K562 (cell line): ENCODE data around the gene PRRC2A. TPM values are rescaled to one million over a fixed set of nuclear protein-coding genes. Genes with fewer than 3 reads are reported as not detected.

Experiments used
- HMG20A ChIP-seq: fragments of 450-650 bp; formaldehyde crosslinking; conservative IDR thresholded peaks from 2 replicates; pipeline ENCODE4 v1.4.0; 2020; ENCODE audit warnings: mild to moderate bottlenecking, mixed read lengths
- NFYB ChIP-seq: IDR thresholded peaks from 2 replicates; pipeline ENCODE4 v1.6.1; 2011; ENCODE audit warnings: mild to moderate bottlenecking, moderate library complexity; ENCODE audit not compliant: insufficient read length; ENCODE audit errors: extremely low read depth
- NR2F6 ChIP-seq: fragments of 450-650 bp; formaldehyde crosslinking; IDR thresholded peaks from 2 replicates; pipeline ENCODE4 v1.4.0; 2020; ENCODE audit warnings: mild to moderate bottlenecking
- RAD21 ChIP-seq, 2 experiments: fragments of 250-450 bp in 1 of 2; fragments of 450-650 bp in 1 of 2; sonication (Bioruptor Pico) in 1 of 2; formaldehyde crosslinking in 1 of 2; IDR thresholded peaks in 1 of 2; conservative IDR thresholded peaks in 1 of 2; 2 replicates each; pipeline versions ENCODE4 v1.4.0 to v1.8.0; 2020 to 2022; ENCODE audit warnings: mild to moderate bottlenecking in 2 of 2, moderate library complexity in 1 of 2
- SLC30A9 ChIP-seq: fragments of 250-450 bp; sonication (Bioruptor Pico); IDR thresholded peaks from 2 replicates; pipeline ENCODE4 v1.8.0; 2022; ENCODE audit warnings: mild to moderate bottlenecking, moderate library complexity
- ZNF431 ChIP-seq: sonication (generic); formaldehyde crosslinking; IDR thresholded peaks from 2 replicates; pipeline ENCODE4 v1.8.0; 2022; ENCODE audit warnings: mild to moderate bottlenecking, missing genetic modification reagents
- ZNF561 ChIP-seq: fragments of 450-650 bp; formaldehyde crosslinking; conservative IDR thresholded peaks from 2 replicates; pipeline ENCODE4 v1.4.0; 2020; ENCODE audit warnings: mild to moderate bottlenecking, moderate library complexity
- polyA plus RNA-seq, 8 experiments: library from polyadenylated mRNA; depleted of rRNA in 4 of 8; stranded (reverse) in 5 of 8; unstranded in 3 of 8; fragments of >200 nt; fragmentation: Nextera tagmentation in 2 of 8; fragmentation: Illumina TruSeq in 1 of 8; extraction: Ambion mirVana in 2 of 8; extraction: Trizol in 1 of 8; gene quantifications; 2 replicates each; pipeline versions ENCODE4 v1.2.1 to v1.2.3, GENCODE V29; 2011 to 2014; ENCODE audit warnings: inconsistent platforms in 1 of 8, missing spikeins in 1 of 8
- total RNA-seq, 7 experiments: library from RNA; depleted of rRNA in 6 of 7; stranded (reverse); fragments of >200 nt in 6 of 7; fragmentation: Illumina TruSeq in 2 of 7; extraction: Trizol in 2 of 7; gene quantifications; 2 replicates each; pipeline versions ENCODE4 v1.2.1 to v1.2.3, GENCODE V29; 2011 to 2021; ENCODE audit warnings: low replicate concordance in 1 of 7
- TF ChIP-seq, protein P1 (sequence below): fragments of 250-450 bp; sonication (Bioruptor Pico); IDR thresholded peaks from 2 replicates; pipeline ENCODE4 v1.4.0; 2020; ENCODE audit warnings: mild to moderate bottlenecking, moderate library complexity, borderline replicate concordance
- TF ChIP-seq, protein P2 (sequence below): sonication (generic); formaldehyde crosslinking; IDR thresholded peaks from 2 replicates; pipeline ENCODE4 v1.8.0; 2022; ENCODE audit warnings: mild to moderate bottlenecking, missing genetic modification reagents, borderline replicate concordance

Gene PRRC2A
- total and polyA plus RNA-seq, 9 of the 15 experiments (the other 6 are each of a cell fraction or from before 2014, with no cell fraction given): 1.0 to 332 (median 63.0) TPM

DNA sequence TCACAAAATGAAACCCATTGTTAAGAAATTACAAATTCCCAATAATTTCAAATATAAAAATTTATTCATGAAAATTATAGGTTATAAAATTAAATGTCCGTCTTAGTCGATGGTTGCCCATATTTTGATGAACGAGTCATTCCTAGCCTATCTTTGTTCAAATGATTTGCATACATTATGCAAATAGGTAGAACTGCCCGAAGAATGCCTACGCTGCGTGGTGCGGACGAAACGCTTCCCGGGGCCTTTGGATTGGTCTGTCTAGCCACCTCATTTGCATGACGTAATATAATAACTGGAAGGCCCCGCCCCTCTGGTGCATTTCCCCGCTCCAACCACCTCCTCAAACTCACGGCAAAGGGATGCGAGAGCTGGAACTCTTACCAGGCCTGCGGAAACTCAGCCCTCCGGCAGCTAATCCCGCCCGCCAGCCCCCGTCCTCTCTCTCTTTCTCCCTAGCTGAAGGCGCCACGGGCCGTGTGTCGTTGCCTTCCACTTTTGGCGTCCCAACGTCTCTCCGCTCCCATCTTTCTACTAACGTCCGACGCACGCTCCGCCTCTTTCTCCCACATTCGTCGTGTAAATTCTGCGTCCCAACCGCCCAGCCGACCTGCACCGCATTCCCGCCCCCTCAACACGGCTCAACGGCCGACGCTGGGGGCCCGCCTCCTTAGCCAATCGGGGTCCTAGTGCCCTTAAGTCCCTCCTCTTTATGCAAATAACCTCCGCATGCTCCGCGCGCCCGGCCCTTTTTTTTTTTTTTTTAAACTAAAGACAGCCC is 520 bp upstream of the PRRC2A start (continued):
- peak; percentile 90 for TF ChIP-seq NFYB
- peak in 1 of 2 experiments; percentile 18; a peak in 1 of 4 replicates for TF ChIP-seq RAD21 (CRISPR knock-in tag; conservative IDR thresholded peaks at IDR 0.05 in 1 of 2, IDR thresholded peaks at IDR 0.05 in 1 of 2)
- TF ChIP-seq SLC30A9: no peak
- TF ChIP-seq, protein P1, sequence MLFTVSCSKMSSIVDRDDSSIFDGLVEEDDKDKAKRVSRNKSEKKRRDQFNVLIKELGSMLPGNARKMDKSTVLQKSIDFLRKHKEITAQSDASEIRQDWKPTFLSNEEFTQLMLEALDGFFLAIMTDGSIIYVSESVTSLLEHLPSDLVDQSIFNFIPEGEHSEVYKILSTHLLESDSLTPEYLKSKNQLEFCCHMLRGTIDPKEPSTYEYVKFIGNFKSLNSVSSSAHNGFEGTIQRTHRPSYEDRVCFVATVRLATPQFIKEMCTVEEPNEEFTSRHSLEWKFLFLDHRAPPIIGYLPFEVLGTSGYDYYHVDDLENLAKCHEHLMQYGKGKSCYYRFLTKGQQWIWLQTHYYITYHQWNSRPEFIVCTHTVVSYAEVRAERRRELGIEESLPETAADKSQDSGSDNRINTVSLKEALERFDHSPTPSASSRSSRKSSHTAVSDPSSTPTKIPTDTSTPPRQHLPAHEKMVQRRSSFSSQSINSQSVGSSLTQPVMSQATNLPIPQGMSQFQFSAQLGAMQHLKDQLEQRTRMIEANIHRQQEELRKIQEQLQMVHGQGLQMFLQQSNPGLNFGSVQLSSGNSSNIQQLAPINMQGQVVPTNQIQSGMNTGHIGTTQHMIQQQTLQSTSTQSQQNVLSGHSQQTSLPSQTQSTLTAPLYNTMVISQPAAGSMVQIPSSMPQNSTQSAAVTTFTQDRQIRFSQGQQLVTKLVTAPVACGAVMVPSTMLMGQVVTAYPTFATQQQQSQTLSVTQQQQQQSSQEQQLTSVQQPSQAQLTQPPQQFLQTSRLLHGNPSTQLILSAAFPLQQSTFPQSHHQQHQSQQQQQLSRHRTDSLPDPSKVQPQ: 0 out of 2 replicates have a peak, but pooled peaks have one; percentile 43
- TF ChIP-seq HMG20A (CRISPR knock-in tag): 0 out of 2 replicates have a peak, but pooled peaks have one; percentile 8
- no peak for TF ChIP-seq ZNF431 (CRISPR knock-in tag)
- no peak for TF ChIP-seq ZNF561 (CRISPR knock-in tag)
- TF ChIP-seq, protein P2, sequence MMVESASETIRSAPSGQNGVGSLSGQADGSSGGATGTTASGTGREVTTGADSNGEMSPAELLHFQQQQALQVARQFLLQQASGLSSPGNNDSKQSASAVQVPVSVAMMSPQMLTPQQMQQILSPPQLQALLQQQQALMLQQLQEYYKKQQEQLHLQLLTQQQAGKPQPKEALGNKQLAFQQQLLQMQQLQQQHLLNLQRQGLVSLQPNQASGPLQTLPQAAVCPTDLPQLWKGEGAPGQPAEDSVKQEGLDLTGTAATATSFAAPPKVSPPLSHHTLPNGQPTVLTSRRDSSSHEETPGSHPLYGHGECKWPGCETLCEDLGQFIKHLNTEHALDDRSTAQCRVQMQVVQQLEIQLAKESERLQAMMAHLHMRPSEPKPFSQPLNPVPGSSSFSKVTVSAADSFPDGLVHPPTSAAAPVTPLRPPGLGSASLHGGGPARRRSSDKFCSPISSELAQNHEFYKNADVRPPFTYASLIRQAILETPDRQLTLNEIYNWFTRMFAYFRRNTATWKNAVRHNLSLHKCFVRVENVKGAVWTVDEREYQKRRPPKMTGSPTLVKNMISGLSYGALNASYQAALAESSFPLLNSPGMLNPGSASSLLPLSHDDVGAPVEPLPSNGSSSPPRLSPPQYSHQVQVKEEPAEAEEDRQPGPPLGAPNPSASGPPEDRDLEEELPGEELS: no peak
- peak; percentile 91 for TF ChIP-seq NR2F6 (CRISPR knock-in tag)
